Ovary (tissue), 9 donors: ENCODE results near the gene NELFA. TPM values are rescaled to one million over a fixed set of nuclear protein-coding genes. Genes with fewer than 3 reads are reported as not detected.

Experiments used
- DNase-seq, 5 donors: peaks; one replicate each; pipeline ENCODE4 v3.0.0-alpha.2; 2019 to 2020
- H3K27ac ChIP-seq, 2 donors: fragments of 200-600 bp; one replicate each; pipeline versions ENCODE4 v1.5.1 to v1.8.0; 2019 to 2022
- H3K27me3 ChIP-seq: fragments of 200-600 bp; one replicate; pipeline ENCODE4 v1.8.0; 2022
- H3K36me3 ChIP-seq: fragments of 200-600 bp; sonication (generic); one replicate; pipeline ENCODE4 v1.5.1; 2019
- H3K4me1 ChIP-seq: one replicate; pipeline ENCODE4 v1.8.1; 2013; ENCODE audit warnings: mild to moderate bottlenecking, moderate library complexity; ENCODE audit not compliant: insufficient read depth
- H3K4me3 ChIP-seq: fragments of 200-600 bp; sonication (generic); one replicate; pipeline ENCODE4 v1.5.1; 2017
- H3K9me3 ChIP-seq, 2 donors: fragments of 200-600 bp in 1 of 2; sonication (generic) in 1 of 2; one replicate each; pipeline versions ENCODE4 v1.5.1 to v1.8.1; 2013 to 2019; ENCODE audit warnings: mild to moderate bottlenecking in 1 of 2, moderate library complexity in 1 of 2
- EP300 ChIP-seq: sonication (generic); formaldehyde crosslinking; IDR thresholded peaks from one replicate; pipeline ENCODE4 v1.6.1; 2017; ENCODE audit warnings: antibody characterized with exemption
- POLR2A ChIP-seq: fragments of 450-650 bp; IDR thresholded peaks from one replicate; pipeline ENCODE4 v1.6.1; 2017; ENCODE audit warnings: antibody characterized with exemption, mild to moderate bottlenecking, moderate library complexity
- WGBS, 3 donors: extraction: QIAGEN DNeasy Blood & Tissue Kit in 1 of 3; methylation state at CpG; one replicate each; pipeline versions ENCODE4 v1.1.5 to v1.1.7; 2013 to 2017; 5-methylcytosine and 5-hydroxymethylcytosine counted together
- intact Hi-C, 4 donors: fragments of 100-400 bp; cut with DNase I; formaldehyde crosslinking; loops; one replicate each; pipeline versions ENCODE4 v1.11.0 to v1.15.1; 2022 to 2023
- polyA plus RNA-seq, 2 donors: library from polyadenylated mRNA; stranded (reverse); fragments of 200-250 nt in 1 of 2; fragments of 350-450 nt in 1 of 2; fragmentation: Illumina TruSeq in 1 of 2; extraction: RNeasy Lipid Tissue Mini Kit (QIAGEN cat#74804) in 1 of 2; gene quantifications; one replicate each; pipeline ENCODE4 v1.2.3, GENCODE V29; 2013 to 2014
- total RNA-seq, 7 donors: library from RNA; depleted of rRNA in 2 of 7; stranded (reverse); fragments of >200 nt in 2 of 7; fragmentation: NEBNext Ultra II Directional in 3 of 7; extraction: Animal tissue kit (Norgen Biotek cat#: 25700) in 3 of 7; gene quantifications; one replicate each; pipeline versions ENCODE4 v1.1.0 to v1.2.4, GENCODE V29; 2016 to 2023
- TF ChIP-seq, protein P1 (sequence below), 3 donors: fragments of 450-650 bp in 2 of 3; fragments of 200-600 bp in 1 of 3; IDR thresholded peaks; one replicate each; pipeline versions ENCODE4 v1.5.1 to v1.8.0; 2016 to 2022; ENCODE audit warnings: antibody characterized with exemption in 3 of 3, mild to moderate bottlenecking in 1 of 3
- donor health status: DM: no; HTN: no; CAD: no; lungs with moderate emphysema.
- donor health status: DM: no; HTN: no; CAD: no.
- donor health status: Bipolar disorder and iron deficiency.
- donor health status: DM: yes; HTN: yes; CAD: no.
- donor health status: DM: no; HTN: no; CAD: no.
- donor health status: DM: yes; HTN: yes; CAD: no.

The NELFA gene
- total and polyA plus RNA-seq, 9 donors: 12.5 to 42.8 (median 30.8) TPM

DNA sequence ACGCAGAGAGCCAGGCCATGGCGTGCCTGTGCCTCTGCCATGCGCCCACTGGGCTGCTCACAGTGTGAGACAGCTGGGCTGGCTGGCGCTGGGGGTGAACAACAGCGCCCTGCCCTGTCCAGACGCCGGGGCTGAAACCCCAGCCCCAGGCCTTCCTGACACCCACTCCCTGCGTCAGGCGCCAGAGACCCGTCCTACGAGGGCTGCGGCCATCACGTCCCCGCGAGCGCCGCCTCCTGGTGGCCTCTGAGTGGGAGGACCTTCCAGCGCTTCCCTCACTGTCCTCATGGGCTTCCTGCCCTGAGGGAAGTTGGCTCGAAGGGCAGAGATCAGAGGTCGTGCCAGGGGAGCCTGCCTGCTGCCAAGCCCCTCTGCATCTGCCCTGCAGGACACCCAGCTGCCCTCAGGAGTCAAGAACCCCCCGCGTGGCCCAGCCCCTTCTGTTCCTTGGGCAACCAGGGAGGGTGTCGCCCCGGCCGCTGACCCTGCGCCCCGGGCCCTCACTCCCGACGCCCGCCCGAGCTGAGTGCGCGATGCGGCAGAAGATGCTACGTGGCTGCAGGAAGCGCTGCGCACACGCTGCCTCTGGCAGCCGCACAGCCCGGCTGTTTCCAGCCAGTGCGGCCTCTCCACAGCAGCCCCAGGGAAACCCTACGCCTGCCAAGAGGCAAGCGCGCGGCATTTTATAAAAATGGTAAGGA lies 16.2 kb downstream of the NELFA start:
- WGBS, 3 donors: 76 to 85% (median 77%) methylated on average over 39 to 45 of the region's 45 CpGs
- DNase-seq: peak in 2 of 5 donors; percentile 13 to 20
- TF ChIP-seq POLR2A (no peak), EP300 (no peak)
- TF ChIP-seq, protein P1, sequence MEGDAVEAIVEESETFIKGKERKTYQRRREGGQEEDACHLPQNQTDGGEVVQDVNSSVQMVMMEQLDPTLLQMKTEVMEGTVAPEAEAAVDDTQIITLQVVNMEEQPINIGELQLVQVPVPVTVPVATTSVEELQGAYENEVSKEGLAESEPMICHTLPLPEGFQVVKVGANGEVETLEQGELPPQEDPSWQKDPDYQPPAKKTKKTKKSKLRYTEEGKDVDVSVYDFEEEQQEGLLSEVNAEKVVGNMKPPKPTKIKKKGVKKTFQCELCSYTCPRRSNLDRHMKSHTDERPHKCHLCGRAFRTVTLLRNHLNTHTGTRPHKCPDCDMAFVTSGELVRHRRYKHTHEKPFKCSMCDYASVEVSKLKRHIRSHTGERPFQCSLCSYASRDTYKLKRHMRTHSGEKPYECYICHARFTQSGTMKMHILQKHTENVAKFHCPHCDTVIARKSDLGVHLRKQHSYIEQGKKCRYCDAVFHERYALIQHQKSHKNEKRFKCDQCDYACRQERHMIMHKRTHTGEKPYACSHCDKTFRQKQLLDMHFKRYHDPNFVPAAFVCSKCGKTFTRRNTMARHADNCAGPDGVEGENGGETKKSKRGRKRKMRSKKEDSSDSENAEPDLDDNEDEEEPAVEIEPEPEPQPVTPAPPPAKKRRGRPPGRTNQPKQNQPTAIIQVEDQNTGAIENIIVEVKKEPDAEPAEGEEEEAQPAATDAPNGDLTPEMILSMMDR (IDR thresholded peaks at IDR 0.05): no peak
- Histone ChIP-seq H3K36me3 (no peaks in the 10 kb centered on the region), H3K27me3 (no peaks in the 10 kb centered on the region), H3K9me3 (no peaks in the 10 kb centered on the region), H3K4me1 (peaks cover 3% of the 10 kb centered on the region), H3K4me3 (no peak overlapping the region), H3K27ac (no peak overlapping the region)
- intact Hi-C loops: no loop called here

DNA sequence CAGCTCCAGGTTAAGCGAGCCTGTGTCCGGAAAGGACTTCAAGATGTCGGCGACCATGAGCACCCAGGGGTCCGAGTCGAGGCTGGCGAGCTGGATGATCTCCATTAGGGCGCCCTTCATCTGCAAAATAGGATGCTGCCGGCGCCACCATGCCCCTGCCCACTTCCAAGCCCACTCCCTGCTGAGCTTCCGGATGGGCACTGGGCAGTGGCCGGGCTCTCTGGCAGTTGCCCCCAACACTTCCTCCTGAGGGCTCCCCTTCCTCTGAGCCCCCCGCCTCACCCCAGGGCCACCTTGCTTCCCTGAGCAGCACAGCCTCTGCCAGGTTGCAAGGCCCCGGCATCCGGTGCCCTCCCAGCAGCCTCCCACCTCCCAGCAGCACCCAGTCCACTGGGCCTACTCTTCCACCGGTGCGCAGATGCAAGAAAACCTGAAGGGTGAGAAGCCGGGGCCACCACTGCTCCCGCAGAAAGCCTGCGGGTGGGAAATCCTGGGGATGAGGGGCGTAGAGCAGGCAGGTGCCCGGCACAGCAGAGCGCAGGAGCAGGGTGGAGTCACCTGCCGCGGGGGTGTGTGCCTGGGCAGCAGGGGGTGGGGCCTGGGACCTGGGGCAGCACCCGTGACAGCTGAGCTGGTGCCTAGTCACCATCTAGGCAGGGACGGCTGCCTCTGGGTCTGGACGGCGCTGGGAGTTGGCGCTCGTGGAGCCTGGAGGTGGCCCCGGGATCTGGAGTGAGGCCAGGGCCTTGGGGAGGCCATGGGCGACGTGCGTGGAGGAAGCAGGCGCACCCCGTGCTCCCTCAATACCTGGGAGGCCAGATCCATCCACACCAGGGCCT lies 17.0 kb downstream of the NELFA start:
- no peaks in the 10 kb centered on the region for H3K9me3 ChIP-seq
- H3K27me3 ChIP-seq: no peaks in the 10 kb centered on the region
- 92 to 94% (median 93%) methylated on average over 36 to 37 of the region's 37 CpGs for WGBS, 3 donors
- peaks cover 3% of the 10 kb centered on the region for H3K4me1 ChIP-seq
- intact Hi-C loops: no loop called here
- DNase-seq: peak in 2 of 5 donors; percentile 15 to 20
- H3K36me3 ChIP-seq: no peaks in the 10 kb centered on the region
- no peak overlapping the region for H3K4me3 ChIP-seq
- TF ChIP-seq EP300 (no peak), POLR2A (no peak)
- TF ChIP-seq, protein P1 (IDR thresholded peaks at IDR 0.05): no peak
- H3K27ac ChIP-seq: no peak overlapping the region

DNA sequence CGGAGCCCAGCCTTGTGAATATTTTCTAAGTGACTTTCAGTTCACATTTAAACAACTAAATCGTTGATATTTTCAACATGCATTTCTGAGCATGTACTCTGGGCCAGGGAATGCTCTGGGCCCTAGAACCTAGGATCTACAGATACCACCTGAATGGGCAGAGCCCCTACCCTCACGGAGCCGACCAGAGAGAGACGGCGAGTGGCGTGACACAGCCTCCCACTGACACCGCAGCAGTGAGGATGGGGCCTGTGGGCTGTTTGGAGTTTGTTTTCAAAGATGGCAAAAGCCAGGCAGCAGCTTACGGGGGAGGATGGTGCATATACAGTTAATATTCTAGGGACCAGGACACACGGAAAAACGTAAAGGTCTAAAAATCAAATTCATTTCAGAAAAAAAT lies 17.7 kb downstream of the NELFA start:
- peaks cover 3% of the 10 kb centered on the region for H3K4me1 ChIP-seq
- 82 to 86% (median 82%) methylated on average over 11 of the region's 11 CpGs for WGBS, 3 donors
- H3K36me3 ChIP-seq: no peaks in the 10 kb centered on the region
- H3K27ac ChIP-seq: no peak overlapping the region
- no peaks in the 10 kb centered on the region for H3K27me3 ChIP-seq
- H3K4me3 ChIP-seq: no peak overlapping the region
- intact Hi-C loops: no loop called here
- DNase-seq: peak in 1 of 5 donors; percentile 3
- H3K9me3 ChIP-seq: no peaks in the 10 kb centered on the region
- TF ChIP-seq EP300 (no peak), POLR2A (no peak)
- TF ChIP-seq, protein P1 (IDR thresholded peaks at IDR 0.05): no peak

DNA sequence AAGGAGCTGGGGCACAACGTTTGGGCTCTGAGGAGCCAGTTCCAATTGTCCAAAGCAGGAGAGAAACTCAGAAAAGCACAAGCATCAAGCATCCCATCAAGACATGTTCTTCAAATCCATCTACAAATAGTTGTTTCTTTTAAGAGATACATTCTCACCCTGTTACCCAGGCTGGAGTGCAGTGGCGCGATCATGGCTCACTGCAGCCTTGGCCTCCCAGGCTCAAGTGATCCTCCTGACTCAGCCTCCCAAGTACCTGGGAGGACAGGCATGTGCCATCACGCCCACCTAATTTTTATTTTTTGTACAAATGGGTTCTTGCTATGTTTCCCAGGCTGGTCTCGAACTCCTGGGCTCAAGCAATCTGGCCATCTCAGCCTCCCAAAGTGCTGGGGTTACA lies 18.1 kb downstream of the NELFA start:
- Histone ChIP-seq H3K4me1 (peaks cover 3% of the 10 kb centered on the region), H3K27me3 (no peaks in the 10 kb centered on the region), H3K27ac (no peak overlapping the region), H3K4me3 (no peak overlapping the region), H3K9me3 (no peaks in the 10 kb centered on the region), H3K36me3 (no peaks in the 10 kb centered on the region)
- TF ChIP-seq POLR2A (no peak), EP300 (no peak)
- TF ChIP-seq, protein P1 (IDR thresholded peaks at IDR 0.05): no peak
- DNase-seq: peak in 1 of 5 donors; percentile 3
- intact Hi-C loops: no loop called here
- WGBS, 3 donors: 84 to 93% (median 86%) methylated on average over 5 of the region's 5 CpGs
